Stimulated activated CD8-positive, alpha-beta memory T cell treated with anti-CD3 and anti-CD28 coated beads, Interleukin-12 subunit alpha, Interleukin-12 subunit beta, amount 100 ng/mL, for 1 hour (primary cell): ENCODE results near the gene TYW5.
"Not testable (repeated sequence)": the region's sequence is repeated elsewhere in the genome, so short reads cannot be mapped to it uniquely, and the experiment has no call there.

Experiments
- DNase-seq: peaks from one replicate; pipeline ENCODE4 v3.0.0-alpha.2; 2020; ENCODE audit warnings: low read depth

Gene TYW5

DNA sequence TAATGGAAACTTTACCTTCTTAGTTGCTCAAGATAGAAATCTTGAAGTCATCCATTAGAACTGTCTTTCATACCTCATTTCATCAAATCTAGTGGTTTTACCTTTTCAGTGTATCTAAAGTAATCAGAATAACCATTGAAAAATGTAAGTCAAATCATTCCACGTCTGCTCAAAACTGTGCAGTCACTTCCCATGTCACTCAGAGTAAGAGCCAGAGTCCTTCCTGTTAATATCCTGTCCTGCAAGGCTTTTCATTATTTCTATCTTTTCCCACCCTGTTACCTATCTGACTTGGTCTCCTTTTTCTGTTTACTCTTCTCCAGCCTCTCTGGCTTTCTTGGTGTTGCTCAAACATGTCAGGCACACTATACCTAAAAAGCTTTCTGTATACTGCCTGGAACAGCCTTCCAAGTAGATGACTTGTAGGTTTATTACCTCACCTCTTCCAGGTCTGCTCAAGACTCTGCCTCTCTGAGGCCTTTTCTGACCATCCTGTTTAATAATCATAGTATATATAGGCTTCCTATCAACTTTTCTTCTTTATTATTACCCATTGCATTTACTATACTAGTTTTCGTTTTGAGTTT, 40.8 kb downstream of the TYW5 start:
- DNase-seq: no peak

GRCh38 chr2:199912553-199913114, 42.7 kb downstream of the TYW5 start:
- not testable (repeated sequence) for DNase-seq

DNA sequence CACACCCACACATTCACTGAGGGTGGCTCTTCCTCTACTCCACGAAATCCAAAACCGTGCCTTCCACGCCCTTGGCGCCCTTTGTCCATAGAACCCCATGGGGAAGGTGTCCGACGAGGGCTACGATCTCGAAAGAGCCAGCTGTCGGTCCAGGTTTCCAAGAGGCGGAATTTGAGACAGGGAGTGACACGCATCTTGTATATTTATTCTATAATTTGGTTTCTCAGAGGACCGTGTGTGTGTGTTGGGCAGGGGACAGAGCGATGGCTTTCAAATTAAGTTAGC, 43.5 kb downstream of the TYW5 start:
- no peak for DNase-seq

DNA sequence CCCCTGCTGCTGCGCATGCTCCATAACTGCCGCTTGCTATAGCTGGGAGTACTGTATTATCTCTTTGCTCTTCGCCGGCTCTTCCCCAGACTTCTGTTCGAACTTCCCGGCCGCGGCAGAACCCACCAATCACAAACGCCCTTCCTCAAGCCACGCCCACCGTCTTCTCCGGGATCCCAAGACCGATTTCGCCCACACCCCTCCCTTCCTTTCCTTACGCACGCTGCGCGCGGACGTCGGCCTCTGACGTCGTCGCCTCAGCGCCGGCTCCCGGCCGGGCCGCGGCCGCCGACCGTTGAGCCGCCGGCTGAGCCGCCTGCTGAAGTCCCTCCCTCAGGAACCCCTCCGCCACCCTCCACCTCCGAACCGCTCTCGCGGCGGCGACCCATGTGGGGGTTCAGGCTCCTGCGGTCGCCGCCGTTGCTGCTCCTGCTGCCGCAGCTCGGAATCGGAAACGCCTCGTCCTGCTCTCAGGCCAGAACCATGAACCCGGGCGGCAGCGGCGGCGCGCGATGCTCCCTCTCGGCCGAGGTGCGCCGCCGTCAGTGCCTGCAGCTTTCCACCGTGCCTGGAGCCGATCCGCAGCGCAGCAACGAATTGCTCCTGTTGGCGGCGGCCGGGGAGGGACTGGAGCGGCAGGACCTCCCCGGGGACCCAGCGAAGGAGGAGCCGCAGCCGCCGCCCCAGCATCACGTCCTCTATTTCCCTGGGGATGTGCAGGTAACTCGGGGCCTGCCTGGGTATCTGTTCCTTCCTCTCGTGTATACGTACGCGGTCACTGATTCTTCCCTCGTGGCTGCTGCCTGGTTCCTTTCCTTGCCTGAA, 44.0 kb downstream of the TYW5 start, which contains the start of gene C2orf69:
TSS of gene C2orf69 (plus strand) at position 242 of the 825 bp plus-strand sequence. CDS start at position 388, 146 bp downstream.
- peak; percentile 85 for DNase-seq

- no peak for DNase-seq
Observed at GRCh38 chr2:199910338-199911051, 44.8 kb downstream of the TYW5 start.

- DNase-seq: no peak
Observed at GRCh38 chr2:199907008-199907714, 48.1 kb downstream of the TYW5 start.

DNA sequence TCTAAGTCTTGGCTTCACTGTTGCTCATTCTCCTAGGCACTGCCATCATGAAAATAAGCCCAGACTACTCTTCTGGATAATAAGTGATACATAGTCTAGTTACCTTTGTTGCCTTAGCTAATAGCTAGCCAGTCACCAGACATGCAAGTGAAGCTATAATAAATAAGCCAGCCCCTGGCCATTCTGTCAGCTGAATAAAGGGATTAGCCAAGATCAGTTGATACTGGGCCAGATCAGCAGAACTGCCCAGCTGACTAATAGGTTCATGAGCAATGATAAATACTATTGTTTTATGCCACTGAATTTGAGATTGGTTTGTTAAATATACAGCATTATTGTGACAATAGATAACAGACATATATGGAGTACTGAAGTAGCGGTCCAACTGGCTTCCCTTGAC, 52.2 kb downstream of the TYW5 start:
- DNase-seq: no peak

DNA sequence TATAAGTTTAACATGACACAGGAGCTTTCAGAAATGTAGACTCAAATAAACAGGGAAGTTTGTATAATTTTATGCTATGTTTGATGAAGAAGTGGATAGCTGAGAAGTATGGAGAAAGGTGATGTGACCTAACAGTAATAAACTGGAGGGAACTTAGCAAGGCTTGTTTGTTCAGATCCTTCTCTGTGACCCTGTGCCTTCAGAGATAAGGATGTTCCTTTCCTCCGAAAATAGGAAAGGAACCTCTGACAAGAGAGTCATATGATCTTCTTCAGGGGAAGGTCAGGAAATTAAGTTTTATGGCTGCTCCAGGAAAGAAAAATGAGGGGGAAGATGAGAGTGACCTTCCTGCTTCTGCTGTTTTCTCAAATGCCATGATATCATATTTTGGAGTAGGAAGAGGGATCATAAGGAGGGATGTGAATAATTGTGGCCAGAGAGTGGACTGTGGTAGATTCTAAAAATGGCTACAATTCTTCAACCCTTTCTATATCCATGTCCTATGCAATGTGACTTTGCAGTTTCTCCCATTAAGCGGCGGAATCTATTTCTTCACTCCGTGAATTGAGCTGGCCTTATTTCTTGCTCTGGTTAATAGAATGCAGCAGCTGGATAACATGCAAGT, 52.7 kb downstream of the TYW5 start:
- no peak for DNase-seq

DNA sequence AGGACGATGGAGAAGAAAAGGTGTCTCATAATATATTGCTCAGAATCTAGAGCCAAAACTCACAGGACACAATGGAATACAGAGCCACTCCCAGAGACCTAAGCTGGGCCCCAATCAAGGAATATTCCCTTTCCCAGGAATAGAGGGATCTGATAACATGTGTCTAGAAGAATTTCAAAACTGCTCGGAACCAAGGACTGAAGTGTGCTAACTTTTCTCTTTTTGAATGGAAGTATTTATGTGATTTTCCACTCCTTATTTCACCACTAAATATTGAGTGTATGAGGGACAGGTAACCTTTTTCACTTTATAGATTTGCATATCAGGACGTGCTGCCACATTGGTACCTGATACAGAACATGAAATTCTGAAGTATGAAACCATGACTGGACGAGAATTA, 53.3 kb downstream of the TYW5 start:
- DNase-seq: no peak

GRCh38 chr2:199896617-199897016, 58.7 kb downstream of the TYW5 start:
- no peak for DNase-seq

DNA sequence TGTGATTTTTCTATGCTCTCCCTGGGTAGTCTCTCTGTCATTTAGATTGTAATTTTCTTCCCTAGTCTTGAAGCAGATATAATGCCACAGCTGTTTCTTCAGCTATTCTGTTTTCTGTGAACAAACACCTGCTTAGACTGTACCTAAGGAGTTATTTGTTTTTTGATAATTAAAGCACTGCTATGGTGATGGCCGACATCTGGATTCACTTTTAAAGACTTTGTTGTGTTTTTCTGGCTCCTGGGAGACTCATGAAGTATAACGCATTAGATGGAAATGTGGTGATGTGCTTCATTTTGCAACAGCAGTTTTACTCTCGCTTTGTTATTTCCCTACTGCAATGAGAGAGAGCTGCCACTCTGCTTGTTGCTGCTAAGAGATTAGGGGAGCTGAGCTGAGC, 59.9 kb downstream of the TYW5 start:
- DNase-seq: no peak

DNA sequence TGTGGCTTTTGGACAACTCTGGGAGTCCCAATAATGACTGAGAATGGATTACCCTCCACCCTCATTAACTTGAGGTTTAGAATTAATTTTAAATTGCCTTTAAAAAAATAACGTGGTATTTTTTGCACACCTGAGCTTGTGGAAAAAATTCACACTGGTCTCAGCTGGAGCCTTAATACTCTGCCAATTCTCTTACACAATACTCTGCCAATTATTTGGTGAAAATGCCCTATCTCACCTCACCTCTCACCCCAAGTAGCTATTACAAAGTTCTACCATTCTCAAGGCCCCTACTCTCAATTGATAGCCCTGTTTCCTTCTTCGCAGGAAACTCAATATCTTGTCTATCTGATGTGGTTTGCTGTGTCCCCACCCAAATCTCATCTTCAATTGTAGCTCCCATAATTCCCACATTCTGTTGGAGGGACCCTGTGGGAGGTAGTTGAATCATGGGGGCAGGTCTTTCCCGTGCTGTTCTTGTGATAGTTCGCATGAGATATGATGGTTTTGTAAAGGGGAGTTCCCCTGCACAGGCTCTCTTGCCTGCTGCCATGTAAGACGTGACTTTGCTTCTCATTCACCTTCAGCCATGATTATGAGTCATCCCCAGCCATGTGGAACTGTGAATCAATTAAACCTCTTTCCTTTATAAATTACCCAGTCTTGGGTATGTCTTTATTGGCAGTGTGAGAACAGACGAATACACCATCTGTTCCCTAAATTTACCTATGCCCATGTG, 71.6 kb downstream of the TYW5 start:
- DNase-seq: no peak

DNA sequence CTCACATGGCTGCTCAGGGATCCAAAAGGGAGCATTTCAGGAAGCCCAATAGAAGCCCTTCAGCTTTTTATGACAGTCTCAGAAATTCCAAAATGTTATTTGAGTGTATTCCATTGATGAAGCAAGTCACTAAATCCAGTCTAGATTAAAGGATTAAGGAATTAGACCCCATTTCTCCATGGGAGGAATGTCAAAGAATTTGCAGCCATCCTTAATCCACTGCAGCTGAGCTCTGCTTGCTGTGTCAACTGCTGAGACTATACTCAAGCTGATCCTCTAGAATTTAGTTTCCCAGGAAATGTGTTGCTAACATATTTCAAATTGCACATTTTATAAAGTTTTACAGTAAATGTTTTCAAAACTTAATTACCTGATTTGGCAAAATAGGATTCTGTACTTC, 72.6 kb downstream of the TYW5 start:
- no peak for DNase-seq
